ENCODE results near the gene ZNF106. TPM values are rescaled to one million over a fixed set of nuclear protein-coding genes. Genes with fewer than 3 reads are reported as not detected.

Gene ZNF106
- total RNA-seq, 1 experiment from 2014 or later: 22.6 TPM

GRCh38 chr15:42364529-42364928, 126.4 kb downstream of the ZNF106 start:
- Histone ChIP-seq H3K9me3 (no peaks in the 10 kb centered on the region), H3K4me3 (no peak overlapping the region), H3K27me3 (no peaks in the 10 kb centered on the region), H3K36me3 (no peaks in the 10 kb centered on the region)
- DNase-seq: no peak

- H3K36me3 ChIP-seq: no peaks in the 10 kb centered on the region
- H3K27me3 ChIP-seq: no peaks in the 10 kb centered on the region
- H3K9me3 ChIP-seq: no peaks in the 10 kb centered on the region
- H3K4me3 ChIP-seq: no peak overlapping the region
- no peak for DNase-seq
These were observed 127.0 kb downstream of the ZNF106 start for GRCh38 chr15:42363942-42364341.

- Histone ChIP-seq H3K9me3 (no peaks in the 10 kb centered on the region), H3K36me3 (no peaks in the 10 kb centered on the region), H3K27me3 (no peaks in the 10 kb centered on the region), H3K4me3 (no peak overlapping the region)
- no peak for DNase-seq
These were observed 127.5 kb downstream of the ZNF106 start for GRCh38 chr15:42363487-42363886.

Other genes with a start within 250 kb of the ZNF106 start
- gene GANC, start 217.9 kb downstream of the ZNF106 start, total RNA-seq (2014; rRNA removed; shearing (Covaris generic); ENCODE audit: low replicate concordance): 2.1 and 7.4 TPM in 2 replicates
- gene TMEM87A, start 217.7 kb downstream of the ZNF106 start, total RNA-seq (2014; rRNA removed; shearing (Covaris generic); ENCODE audit: low replicate concordance): 35.9 and 50.4 TPM in 2 replicates
- not detected in 2 replicates for gene CAPN3, start 131.6 kb downstream of the ZNF106 start, total RNA-seq (2014; rRNA removed; shearing (Covaris generic); ENCODE audit: low replicate concordance)
- 49.3 and 52.1 TPM in 2 replicates for gene SNAP23, start 4.5 kb upstream of the ZNF106 start, total RNA-seq (2014; rRNA removed; shearing (Covaris generic); ENCODE audit: low replicate concordance)
- gene LRRC57, start 57.7 kb upstream of the ZNF106 start, total RNA-seq (2014; rRNA removed; shearing (Covaris generic); ENCODE audit: low replicate concordance): 5.8 and 6.1 TPM in 2 replicates
- 17.1 and 20.0 TPM in 2 replicates for gene HAUS2, start 57.7 kb upstream of the ZNF106 start, total RNA-seq (2014; rRNA removed; shearing (Covaris generic); ENCODE audit: low replicate concordance)
- gene STARD9, start 84.5 kb upstream of the ZNF106 start, total RNA-seq (2014; rRNA removed; shearing (Covaris generic); ENCODE audit: low replicate concordance): 0.10 and 0.47 TPM in 2 replicates
- 7.9 and 9.5 TPM in 2 replicates for gene CDAN1, start 246.0 kb upstream of the ZNF106 start, total RNA-seq (2014; rRNA removed; shearing (Covaris generic); ENCODE audit: low replicate concordance)